HG02610 (cell line): ENCODE results near the gene EPHA3.

Experiments
- ATAC-seq: cut with Tn5 transposase; IDR thresholded peaks from one replicate; pipeline ENCODE4 v1.9.1; 2021; ENCODE audit warnings: mild to moderate bottlenecking, moderate library complexity; ENCODE audit not compliant: unreplicated experiment

EPHA3 gene

DNA sequence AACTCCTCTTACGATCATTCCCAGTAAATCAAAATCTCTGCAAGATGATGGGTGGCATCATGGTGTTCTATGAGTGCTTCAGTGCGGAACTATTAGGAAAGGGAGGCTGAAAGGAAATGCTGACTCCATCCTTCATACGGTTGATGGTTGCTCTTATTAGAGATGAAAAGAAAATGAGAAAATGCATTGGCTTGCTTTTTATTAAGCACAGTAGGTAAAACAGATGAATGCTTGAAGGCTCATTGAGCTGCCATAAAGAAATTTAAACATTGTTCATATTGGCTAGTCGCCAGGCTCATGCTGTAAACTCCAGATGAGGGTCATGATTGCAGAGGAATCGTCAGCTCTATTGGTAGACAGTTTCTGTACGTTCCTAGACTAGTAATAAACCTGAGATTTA, 115.8 kb downstream of the EPHA3 start:
- ATAC-seq, result no peak

DNA sequence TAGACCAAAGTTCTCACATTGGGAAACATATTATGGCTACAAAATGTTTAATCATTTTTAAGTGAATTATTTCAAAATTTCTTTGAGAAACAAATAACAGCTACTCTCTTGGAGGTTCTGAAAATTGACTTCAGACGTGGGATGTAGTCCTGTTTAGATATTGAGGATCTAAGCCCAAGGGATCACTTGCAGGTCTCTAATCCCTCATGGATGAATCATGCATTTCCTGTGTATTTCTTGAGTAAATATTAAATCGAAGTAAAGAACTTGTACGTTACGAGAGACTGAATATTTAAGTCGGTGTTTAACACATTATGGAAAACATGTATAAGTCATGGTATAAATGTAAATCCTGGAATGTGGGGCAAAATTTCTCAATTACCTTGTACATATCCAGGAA, 119.8 kb downstream of the EPHA3 start:
- ATAC-seq, result no peak

DNA sequence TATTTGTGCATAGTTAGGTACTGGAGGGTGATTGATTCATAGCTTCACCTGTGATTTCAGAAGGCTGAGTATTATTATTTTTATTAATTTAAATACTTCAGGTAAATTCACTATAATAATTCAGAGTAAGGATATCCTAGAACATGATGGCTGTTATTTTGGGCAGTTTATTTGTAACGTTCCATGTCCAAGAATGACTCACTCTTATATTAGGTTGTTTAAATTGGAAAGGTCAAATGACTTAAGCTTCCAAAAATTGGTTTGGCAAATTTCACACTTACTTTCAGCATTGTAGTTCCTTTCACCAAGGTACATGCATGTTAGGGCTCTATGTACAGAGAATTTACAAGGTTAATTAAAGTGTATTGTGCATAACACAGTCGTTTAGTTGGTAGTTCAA, 120.2 kb downstream of the EPHA3 start:
- no peak for ATAC-seq

DNA sequence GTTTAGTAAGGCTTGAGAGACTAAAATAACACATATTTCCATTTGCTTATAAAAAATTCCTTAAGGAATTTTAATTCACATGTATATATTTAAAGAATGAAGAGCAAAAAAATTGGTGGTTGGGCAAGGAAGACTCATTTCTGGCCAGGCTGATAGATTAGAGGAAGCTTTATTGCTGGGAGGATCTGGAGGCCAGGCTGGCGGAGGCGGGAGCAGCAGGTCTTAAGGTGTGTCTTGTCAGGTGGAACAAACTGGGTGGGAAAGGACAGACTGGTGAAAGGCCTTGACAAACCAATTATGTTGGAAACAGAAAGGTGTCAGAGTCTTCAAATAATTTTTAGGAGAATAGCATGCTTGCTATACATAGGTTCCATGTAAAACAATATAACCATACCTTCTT, 124.7 kb downstream of the EPHA3 start:
- no peak for ATAC-seq

DNA sequence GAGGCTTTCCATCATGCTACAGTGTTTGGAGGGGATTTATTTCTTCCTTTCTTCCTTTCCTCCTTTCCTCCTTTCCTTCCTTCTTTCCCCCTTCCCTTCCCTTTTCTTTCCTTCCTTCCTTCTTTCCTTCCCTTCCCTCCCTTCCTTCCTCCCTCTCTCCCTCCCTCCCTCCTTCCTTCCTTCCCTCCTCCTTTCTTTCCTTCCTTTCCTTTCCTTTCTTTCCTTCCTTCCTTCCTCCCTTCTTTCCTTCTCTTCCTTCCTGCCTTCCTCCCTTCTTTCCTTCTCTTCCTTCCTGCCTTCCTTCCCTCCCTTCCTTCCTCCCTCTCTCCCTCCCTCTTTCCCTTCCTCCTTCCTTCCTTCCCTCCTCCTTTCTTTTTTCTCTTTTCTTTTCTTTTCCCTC, 127.2 kb downstream of the EPHA3 start:
- ATAC-seq, result no peak

DNA sequence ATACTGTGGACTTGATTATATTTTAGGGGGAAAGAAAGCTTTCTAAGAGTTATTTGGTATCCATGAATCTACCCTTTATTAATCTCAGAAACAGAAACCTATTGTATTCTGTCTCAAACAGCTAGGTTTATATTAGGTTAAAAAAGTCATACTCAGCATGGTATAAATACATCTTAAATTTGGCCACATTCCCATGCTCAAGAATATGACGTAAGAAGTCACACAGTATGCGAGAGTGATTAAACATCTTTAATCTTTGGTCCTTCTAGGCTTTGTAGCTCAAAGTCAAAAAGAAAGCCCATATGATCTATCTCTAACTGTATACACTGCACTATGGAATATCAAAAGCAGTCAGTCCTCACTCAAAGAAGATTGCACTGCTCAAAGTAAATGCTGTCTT, 131.4 kb downstream of the EPHA3 start:
- no peak for ATAC-seq

DNA sequence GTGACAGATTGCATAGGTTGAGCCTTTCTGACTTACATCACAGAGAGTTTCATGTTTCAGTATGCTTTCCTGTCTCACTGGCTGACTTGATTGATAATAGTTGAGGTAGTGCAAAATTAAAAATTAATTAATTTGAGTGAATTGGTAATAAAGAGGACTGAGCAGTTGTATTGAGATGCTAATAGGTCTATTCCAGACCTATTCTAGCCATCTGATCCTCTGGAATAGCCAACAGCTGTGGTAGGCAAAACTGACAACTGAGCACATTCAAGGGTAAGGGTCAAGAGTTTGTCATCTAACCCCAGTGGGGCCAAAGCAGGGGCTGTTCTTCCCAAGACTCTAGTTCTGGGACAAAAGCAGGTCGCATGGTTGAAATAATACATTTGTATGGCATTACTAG, 132.4 kb downstream of the EPHA3 start:
- no peak for ATAC-seq

DNA sequence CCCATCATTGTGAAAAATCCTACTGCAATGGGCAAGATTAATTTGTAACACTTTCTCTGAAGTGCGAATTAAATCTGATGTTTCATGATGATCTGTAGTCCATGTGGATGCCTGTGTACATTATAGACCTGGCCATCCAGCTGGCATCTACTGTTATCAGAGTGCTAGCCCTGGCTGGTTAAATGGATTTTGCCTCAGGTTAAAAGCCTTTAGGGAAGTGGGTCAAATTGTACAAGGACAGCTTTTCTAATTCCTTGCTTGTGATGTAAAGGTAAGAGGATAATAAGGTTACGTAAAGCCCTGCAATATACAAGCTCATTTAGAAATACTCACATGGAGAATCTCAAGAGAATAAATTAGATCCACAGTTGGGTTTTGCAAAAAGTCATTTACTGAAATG, 138.2 kb downstream of the EPHA3 start:
- no peak for ATAC-seq

DNA sequence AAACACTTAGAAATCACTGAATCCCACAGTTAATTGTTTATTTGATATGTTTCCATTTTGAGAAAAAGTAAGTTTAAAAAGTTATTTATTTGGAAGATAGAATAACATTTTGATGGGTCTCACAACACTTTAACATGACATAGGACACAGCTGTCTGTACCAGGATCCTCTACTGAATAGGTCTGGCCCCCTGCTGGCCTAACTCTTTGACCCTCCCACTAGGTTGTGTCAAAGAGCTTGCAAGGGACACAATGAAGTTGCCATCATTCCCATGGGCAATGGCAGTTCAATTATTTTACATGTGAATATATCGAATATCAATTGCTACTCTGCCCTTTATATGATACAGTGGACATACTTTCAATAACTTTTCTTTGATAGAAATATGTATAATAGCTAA, 138.9 kb downstream of the EPHA3 start:
- ATAC-seq, result no peak

DNA sequence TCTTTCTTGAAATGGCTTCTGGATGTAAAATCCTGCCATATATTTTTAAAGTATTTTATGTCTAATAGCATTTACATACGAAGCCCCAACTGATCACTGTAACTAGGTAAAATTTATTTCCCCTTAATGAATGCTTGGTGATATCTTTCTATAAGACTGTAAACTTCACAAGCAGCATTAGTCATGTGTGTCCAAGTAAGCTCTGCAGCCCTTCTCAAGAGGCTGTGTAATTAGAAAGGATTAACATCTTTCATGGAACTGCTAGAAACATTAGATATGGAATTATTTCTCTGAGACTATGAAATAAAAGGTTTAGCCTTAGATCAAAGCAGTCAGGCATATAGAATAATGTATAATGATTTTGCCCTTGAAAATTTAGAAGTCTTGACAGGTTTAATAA, 143.3 kb downstream of the EPHA3 start:
- ATAC-seq, result no peak

DNA sequence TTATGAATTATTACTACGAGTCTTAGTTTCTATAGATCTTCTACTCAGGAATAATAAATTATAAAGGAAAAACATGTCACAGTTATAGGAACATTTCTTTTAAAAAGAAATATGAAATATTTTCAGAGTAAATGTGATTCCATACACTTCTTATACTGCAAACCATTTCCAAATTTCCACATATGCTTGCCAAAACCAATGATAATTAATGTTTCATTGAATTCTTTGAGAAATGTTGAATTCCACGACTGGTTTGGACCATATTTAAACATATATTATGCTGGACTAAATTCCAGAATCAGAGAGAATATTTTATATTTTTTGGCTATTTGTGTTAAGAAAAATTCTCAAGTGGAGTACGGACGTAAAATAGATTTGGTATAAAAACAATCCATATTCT, 144.6 kb downstream of the EPHA3 start:
- ATAC-seq, result no peak

DNA sequence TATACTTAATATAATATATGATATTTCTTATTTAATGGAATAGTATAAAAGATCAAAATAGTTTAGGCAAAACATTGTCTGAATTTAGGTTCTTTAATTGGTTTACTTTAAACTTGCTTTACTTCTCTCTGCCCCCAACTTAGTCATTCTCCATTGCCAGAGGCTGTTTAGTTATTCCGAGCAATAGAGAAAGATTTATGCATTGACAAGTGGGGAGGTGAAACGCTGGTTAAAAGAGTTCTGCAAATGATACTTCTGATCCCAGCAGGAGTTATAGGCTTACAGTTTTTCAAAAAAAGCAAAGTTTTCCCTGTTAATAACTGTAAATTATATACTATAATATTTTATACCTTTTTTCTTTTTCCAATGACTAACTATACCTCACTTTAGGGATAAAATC, 145.4 kb downstream of the EPHA3 start:
- no peak for ATAC-seq

DNA sequence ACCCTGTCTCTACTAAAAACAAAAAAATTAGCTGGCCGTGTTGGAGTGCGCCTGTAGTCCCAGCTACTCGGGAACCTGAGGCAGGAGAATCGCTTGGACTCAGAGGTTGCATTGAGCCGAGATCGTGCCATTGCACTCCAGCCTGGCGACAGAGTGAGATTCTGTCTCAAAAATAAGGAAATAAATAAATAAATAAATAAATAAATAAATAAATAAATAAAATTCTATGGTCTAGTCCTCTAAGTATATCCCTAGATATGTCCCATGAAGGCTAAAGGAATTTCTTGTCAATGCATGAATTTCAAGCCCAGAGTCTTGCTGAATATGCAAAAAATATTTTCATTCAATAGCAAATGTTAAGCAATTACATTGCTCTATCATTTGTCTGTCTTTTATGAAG, 149.0 kb downstream of the EPHA3 start:
- ATAC-seq, result no peak

DNA sequence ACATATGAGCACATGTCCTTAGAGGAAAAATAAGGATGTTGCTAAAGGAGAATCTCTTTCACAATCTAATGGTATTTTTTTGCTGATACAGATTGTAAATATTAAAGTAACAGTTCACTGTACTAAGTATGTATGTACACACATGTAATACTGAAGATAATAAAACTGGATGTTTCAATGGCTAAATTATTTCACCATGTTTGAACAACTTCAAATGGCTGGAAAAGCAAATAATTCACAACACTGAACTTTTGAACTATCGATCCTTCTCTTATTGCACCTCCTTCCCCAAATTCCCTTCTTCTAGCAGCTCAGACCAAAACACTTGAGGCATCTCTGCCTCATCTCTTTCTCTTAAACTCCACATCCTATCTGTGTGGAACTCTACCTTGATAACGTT, 149.5 kb downstream of the EPHA3 start:
- no peak for ATAC-seq

DNA sequence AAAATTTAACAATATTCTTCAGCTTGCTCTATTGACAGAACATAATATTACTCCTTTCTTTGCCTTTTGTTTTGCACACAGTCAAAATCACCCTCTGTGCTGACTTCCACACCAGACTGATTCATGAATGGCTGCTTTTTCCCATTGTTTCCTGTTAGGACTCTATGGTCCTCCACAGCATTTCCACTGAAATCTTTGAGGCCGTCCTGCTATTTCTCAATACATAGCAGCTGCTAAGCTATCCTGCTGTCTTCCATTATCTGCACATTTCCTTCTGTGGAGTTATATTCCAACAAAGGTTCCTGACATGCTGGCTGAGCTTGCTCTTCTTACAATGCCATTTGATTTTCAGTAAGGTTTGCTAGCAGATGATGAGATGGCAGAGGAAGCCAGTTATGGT, 153.3 kb downstream of the EPHA3 start:
- no peak for ATAC-seq

DNA sequence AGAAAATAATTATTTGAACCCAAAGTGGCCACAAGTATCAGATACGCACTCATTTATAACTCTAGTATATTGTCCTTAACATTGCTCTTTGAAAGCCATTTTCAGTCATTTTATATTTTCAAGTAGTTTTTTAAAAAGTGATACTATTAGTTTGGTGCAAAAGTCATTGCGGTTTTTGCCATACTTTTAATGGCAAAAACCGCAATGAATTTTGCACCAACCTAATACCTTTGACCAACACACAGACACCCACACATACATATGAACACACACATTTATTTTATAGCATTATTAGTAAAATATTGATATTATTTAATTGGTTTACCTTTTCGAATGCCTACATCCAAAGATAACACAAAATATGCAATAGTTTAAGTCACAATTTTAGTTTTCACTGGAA, 154.3 kb downstream of the EPHA3 start:
- ATAC-seq, result no peak

DNA sequence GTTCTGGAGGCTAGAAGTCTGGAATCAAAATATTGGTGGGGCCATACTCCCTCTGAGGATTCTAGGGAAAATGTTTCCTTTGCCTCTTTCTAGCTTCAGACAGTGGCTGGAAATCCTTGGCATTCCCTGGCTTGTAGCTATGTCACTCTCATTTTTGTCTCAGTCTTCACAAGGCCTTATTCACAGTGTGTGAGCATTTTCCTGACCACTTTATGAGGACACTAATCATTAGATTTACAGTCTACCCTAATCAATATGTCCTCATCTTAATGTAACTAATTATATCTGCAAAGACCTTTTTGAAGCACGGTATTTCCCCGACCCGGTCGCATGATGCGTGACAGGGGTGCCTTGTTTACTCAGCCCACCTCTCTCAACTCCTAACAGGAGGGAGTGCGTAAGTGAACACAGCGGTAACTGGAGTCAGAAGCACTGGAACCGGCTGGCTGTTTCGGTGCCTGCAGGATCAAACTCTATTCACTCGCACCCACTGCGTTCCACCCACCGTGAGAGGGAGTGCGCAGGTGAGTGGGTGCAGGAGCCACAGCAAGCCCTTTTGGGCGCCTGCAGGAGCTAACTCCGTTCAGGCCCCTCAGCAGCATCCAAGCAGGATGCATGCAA, 155.0 kb downstream of the EPHA3 start:
- ATAC-seq, result no peak

DNA sequence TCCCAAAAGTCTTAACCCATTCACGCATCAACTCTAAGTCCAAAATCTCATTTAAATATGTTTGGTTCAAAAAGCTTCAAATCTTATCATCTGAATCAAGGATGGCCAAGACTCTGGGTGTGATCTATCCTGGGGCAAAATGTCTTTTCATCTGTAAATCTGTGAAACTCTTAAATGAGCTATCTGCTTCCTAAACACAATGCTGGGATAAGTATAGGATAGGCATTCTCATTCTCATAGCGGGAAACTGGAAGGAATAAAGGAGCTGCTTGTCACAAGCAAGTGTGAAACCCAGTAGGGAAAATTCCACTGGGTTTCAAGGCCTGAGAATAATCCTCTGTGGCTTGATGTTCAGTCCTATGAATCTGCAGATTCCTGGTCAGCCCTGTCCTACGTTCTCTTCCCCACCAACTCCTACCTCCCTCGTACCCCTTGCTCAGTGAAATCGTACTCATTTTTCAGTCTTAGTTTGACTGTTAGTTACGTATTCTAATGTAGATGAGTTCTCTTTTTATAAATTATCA, 156.7 kb downstream of the EPHA3 start:
- no peak for ATAC-seq

DNA sequence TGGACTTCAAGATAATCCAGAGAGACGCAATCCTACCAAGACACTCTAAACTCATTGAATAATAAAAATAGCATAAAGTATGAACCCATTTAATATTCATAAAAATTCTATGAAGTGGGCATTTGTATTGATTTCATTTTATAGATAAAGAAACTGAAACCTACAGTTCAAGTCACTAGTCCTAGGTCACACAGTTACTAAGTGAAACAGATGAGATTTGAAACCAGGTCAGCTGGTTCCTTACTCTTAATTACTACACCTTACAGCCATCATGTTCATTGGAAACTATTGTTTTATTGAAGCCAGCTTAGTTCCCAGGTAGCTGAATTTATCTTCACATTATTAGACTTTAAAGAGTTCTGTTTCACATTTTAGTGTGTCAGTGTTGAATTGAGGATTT, 158.7 kb downstream of the EPHA3 start:
- no peak for ATAC-seq

DNA sequence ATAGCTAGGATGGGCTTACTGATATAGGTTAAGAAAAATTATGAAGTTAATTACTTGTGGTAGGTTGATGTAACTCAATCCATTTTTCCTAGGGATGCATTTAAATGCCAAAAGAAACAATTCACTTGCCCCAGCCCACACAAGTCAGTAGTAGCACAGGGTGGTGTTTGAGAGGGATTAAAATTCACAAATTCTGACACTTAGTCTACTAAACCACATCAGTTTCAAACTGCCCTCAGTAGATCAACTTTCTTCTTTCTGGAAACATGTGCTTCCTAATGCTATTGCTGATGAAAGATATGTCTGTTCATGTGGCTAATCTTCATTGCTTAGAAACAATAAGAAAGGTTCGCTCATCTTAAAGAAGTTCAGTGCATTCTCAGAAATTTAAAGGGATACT, 160.6 kb downstream of the EPHA3 start:
- no peak for ATAC-seq

DNA sequence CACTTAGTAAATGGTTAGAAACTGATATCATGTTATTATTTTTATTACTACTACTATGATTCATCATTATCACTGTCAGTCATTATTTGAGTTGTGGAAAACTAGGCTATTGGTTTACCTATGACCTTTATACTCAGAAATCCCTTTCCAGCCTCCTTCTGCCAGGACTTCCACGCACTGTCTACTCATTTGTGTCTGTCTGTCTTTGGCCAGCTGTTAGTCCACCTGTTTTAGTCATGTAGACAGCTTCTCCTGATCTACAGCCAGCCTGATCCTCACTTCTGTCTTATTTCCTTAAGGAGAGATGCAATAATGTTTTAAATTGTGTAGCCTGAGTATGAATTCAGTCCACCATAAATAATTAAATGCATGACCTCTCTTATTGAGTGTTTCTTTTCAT, 162.8 kb downstream of the EPHA3 start:
- ATAC-seq, result no peak

DNA sequence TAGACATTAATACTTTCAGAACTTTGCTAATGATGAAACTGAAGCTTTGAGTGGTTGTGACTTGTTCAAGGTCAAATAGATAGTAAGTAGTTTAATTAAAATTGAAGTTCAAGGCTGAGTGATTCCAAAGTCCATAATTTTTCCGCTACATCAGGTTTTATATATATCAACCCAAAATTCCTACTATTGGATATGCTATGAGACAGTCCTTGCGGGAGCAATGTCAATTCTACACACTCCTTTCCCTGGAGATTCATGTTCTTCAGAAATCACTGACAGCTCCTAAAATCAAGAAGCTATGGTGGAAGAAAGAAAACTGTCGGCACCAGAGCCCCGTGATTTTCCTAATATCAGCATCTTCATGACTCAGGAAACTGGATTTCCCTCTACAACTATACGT, 167.6 kb downstream of the EPHA3 start:
- no peak for ATAC-seq

DNA sequence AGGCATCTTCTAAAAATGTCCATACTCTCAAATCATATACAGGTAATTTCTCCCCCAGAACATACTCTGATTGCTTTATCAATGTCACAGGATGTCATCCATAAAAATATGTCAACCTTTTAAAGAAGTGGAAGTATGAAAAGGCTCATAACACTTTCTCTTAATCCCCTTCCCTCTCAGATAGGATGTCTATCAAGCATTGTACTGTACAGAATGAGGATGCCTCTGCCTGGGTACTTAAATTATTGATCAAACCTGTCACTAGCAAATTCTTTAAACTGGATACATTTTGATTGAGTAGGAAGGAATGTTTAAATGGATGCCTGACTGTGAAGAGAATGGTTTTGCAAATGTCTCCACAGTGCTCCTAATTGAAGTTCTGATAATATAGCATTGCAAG, 168.7 kb downstream of the EPHA3 start:
- no peak for ATAC-seq
